Breast epithelium (tissue), 4 donors: Measurements from ENCODE around the gene ESPN. TPM values are rescaled to one million over a fixed set of nuclear protein-coding genes. Genes with fewer than 3 reads are reported as not detected.

ENCODE experiments used
- DNase-seq, 2 donors: peaks; one replicate each; pipeline ENCODE4 v3.0.0-alpha.2; 2019; ENCODE audit warnings: low spot score in 2 of 2
- H3K27ac ChIP-seq, 2 donors: fragments of 200-600 bp; sonication (generic) in 1 of 2; one replicate each; pipeline ENCODE4 v1.5.1; 2016 to 2019; ENCODE audit warnings: mild to moderate bottlenecking in 1 of 2
- H3K27me3 ChIP-seq, 2 donors: fragments of 200-600 bp; sonication (generic) in 1 of 2; one replicate each; pipeline versions ENCODE4 v1.5.1 to v1.6.0; 2017 to 2019; ENCODE audit warnings: control low read depth in 1 of 2, mild to moderate bottlenecking in 1 of 2
- H3K36me3 ChIP-seq: fragments of 200-600 bp; one replicate; pipeline ENCODE4 v1.5.1; 2019
- H3K4me1 ChIP-seq, 2 donors: fragments of 200-600 bp; sonication (generic); one replicate each; pipeline ENCODE4 v1.5.1; 2016 to 2019; ENCODE audit warnings: control low read depth in 1 of 2
- H3K4me3 ChIP-seq, 3 donors: fragments of 200-600 bp; sonication (generic); 1 replicate in 2 of 3; 2 replicates in 1 of 3; pipeline ENCODE4 v1.5.1; 2016 to 2019; ENCODE audit warnings: mild to moderate bottlenecking in 3 of 3, moderate library complexity in 2 of 3
- H3K9me3 ChIP-seq, 2 donors: fragments of 200-600 bp; sonication (generic) in 1 of 2; one replicate each; pipeline ENCODE4 v1.5.1; 2016 to 2019; ENCODE audit warnings: control low read depth in 1 of 2
- POLR2A ChIP-seq: fragments of 450-650 bp; IDR thresholded peaks from one replicate; pipeline ENCODE4 v1.6.1; 2016; ENCODE audit warnings: antibody characterized with exemption, mild to moderate bottlenecking, moderate library complexity
- POLR2AphosphoS5 ChIP-seq, 3 donors: sonication (generic); formaldehyde crosslinking; IDR thresholded peaks; one replicate each; pipeline ENCODE4 v1.6.1; 2017; ENCODE audit warnings: antibody characterized with exemption in 3 of 3
- intact Hi-C: fragments of 100-400 bp; cut with DNase I; formaldehyde crosslinking; loops from one replicate; pipeline ENCODE4 v1.15.1; 2023; ENCODE audit warnings: low total_unique reads
- total RNA-seq, 3 donors: library from RNA; depleted of rRNA; stranded (reverse); fragments of >200 nt; gene quantifications; one replicate each; pipeline ENCODE4 v1.1.0, GENCODE V29; 2016
- TF ChIP-seq, protein P1 (sequence below), 3 donors: fragments of 450-650 bp; IDR thresholded peaks; one replicate each; pipeline ENCODE4 v1.5.1; 2016 to 2017; ENCODE audit warnings: antibody characterized with exemption in 3 of 3, mild to moderate bottlenecking in 3 of 3, moderate library complexity in 3 of 3

ESPN gene
- total RNA-seq, 3 donors from 2014 or later = 10.8 to 11.1 TPM; not detected in 1

DNA sequence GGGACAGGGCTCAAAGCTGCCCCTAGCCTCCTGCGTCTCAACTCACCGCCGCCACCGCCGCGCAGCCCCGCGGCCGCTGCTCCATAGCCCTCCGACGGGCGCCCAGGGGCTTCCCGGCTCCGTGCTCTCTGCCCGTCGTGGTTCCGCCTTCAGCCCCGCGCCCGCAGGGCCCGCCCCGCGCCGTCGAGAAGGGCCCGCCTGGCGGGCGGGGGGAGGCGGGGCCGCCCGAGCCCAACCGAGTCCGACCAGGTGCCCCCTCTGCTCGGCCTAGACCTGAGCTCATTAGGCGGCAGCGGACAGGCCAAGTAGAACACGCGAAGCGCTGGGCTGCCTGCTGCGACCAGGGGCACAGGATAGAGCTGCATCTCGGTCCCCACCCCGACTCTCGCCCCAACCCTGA lies 41.4 kb downstream of the ESPN start, which contains the start of gene TNFRSF25:
Gene TNFRSF25 (minus strand): TSS at position 151 of the 400 bp plus-strand sequence. CDS start 66 bp downstream, at position 85.
- H3K9me3 ChIP-seq = no peaks in the 10 kb centered on the region
- no peaks in the 10 kb centered on the region for H3K4me1 ChIP-seq
- H3K4me3 ChIP-seq = no peak within 1 kb of the TSS
- no peaks in the 10 kb centered on the region for H3K36me3 ChIP-seq
- TF ChIP-seq POLR2A = no peak
- no peak for TF ChIP-seq POLR2AphosphoS5 (IDR thresholded peaks at IDR 0.05)
- TF ChIP-seq, protein P1, sequence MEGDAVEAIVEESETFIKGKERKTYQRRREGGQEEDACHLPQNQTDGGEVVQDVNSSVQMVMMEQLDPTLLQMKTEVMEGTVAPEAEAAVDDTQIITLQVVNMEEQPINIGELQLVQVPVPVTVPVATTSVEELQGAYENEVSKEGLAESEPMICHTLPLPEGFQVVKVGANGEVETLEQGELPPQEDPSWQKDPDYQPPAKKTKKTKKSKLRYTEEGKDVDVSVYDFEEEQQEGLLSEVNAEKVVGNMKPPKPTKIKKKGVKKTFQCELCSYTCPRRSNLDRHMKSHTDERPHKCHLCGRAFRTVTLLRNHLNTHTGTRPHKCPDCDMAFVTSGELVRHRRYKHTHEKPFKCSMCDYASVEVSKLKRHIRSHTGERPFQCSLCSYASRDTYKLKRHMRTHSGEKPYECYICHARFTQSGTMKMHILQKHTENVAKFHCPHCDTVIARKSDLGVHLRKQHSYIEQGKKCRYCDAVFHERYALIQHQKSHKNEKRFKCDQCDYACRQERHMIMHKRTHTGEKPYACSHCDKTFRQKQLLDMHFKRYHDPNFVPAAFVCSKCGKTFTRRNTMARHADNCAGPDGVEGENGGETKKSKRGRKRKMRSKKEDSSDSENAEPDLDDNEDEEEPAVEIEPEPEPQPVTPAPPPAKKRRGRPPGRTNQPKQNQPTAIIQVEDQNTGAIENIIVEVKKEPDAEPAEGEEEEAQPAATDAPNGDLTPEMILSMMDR (IDR thresholded peaks at IDR 0.05) = no peak
- H3K27ac ChIP-seq = no peak within 1 kb of the TSS
- no peaks in the 10 kb centered on the region for H3K27me3 ChIP-seq
- intact Hi-C loops = no loop called here
- no peak for DNase-seq

DNA sequence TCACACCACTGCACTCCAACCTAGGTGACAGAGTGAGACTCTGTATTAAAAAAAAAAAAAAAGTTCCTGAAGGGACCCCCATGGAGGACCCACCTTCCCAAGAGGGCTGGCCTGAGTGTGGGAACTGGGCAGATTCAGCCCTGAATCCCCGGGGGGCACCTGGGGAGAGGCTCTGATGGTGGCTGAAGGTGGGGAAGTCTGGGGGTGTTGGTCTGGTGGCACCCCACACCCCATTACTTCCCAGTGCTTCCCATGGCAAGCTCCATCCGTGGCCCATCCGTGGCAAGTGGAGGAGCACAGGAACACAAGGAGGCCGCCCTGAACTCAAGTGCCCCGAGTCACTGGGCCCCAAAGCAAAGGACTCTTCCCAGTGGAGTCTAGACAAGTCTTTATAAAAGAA lies 42.2 kb downstream of the ESPN start:
- Histone ChIP-seq H3K27ac (no peak overlapping the region), H3K4me3 (no peak overlapping the region), H3K36me3 (no peaks in the 10 kb centered on the region), H3K9me3 (no peaks in the 10 kb centered on the region), H3K4me1 (no peaks in the 10 kb centered on the region), H3K27me3 (no peaks in the 10 kb centered on the region)
- intact Hi-C loops = no loop called here
- DNase-seq = no peak
- TF ChIP-seq POLR2A = no peak
- no peak for TF ChIP-seq POLR2AphosphoS5 (IDR thresholded peaks at IDR 0.05)
- TF ChIP-seq, protein P1 (IDR thresholded peaks at IDR 0.05) = no peak

GRCh38 chr1:6467224-6467623 lies 42.6 kb downstream of the ESPN start:
- DNase-seq = no peak
- Histone ChIP-seq H3K27me3 (no peaks in the 10 kb centered on the region), H3K4me1 (no peaks in the 10 kb centered on the region), H3K9me3 (no peaks in the 10 kb centered on the region), H3K36me3 (no peaks in the 10 kb centered on the region), H3K4me3 (no peak overlapping the region), H3K27ac (no peak overlapping the region)
- intact Hi-C loops = no loop called here
- TF ChIP-seq POLR2AphosphoS5 (IDR thresholded peaks at IDR 0.05) = no peak
- no peak for TF ChIP-seq POLR2A
- TF ChIP-seq, protein P1 (IDR thresholded peaks at IDR 0.05) = no peak

DNA sequence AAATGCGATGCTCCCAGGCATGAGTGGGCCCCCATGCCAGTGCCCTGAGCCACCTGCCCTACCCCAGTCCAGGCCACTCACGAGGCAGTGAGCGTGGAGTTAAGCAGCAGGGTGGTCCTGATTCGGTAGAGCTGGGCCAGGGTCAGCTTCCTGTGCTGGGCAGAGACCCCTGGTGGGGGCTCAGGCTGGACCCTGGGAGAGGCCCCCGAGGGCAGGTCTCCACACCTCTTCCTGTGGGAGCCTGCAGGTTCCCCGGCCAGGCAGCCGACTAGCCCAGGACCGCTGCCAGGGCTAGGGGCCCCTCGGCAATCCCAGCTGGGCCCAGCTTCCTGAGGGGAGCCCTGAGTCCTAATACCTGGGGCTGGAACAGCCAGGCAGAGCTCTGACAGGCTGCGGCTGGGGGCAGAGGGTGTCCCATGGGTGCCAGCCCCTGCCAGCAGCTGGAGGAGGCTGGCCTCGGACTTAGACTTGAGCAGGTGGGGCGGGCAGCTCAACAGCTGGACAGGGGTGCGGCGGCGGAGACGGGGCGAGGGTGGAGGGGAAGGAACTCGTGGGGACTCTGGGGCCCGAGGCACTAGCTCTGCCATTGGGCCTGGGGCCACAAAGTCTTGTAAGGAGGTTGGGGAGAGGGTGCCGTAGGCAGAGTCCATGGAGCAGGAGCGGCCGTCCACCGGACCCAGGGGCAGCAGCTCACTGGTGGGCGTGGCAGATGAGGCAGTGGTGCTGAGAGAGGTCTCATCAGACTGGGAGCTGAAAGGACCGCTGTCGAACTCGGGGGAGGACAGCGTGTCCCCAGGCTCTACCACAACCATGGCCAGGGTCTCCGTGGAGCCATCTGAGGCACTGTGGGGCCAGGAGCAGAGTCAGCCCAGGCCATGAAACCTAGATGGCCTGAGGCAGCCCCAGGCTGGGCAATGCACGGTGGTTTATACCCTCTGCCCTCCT lies 43.4 kb downstream of the ESPN start:
- intact Hi-C loops = no loop called here
- TF ChIP-seq POLR2AphosphoS5 (IDR thresholded peaks at IDR 0.05) (no peak), POLR2A (no peak)
- TF ChIP-seq, protein P1 (IDR thresholded peaks at IDR 0.05) = no peak
- no peak for DNase-seq
- Histone ChIP-seq H3K36me3 (no peaks in the 10 kb centered on the region), H3K27me3 (no peaks in the 10 kb centered on the region), H3K4me3 (no peak overlapping the region), H3K27ac (no peak overlapping the region), H3K9me3 (no peaks in the 10 kb centered on the region), H3K4me1 (no peaks in the 10 kb centered on the region)

- no peaks in the 10 kb centered on the region for H3K36me3 ChIP-seq
- intact Hi-C loops = no loop called here
- TF ChIP-seq POLR2AphosphoS5 (IDR thresholded peaks at IDR 0.05) = no peak
- no peak for TF ChIP-seq POLR2A
- TF ChIP-seq, protein P1 (IDR thresholded peaks at IDR 0.05) = no peak
- no peaks in the 10 kb centered on the region for H3K4me1 ChIP-seq
- H3K4me3 ChIP-seq = no peak overlapping the region
- no peak overlapping the region for H3K27ac ChIP-seq
- DNase-seq = no peak
- H3K27me3 ChIP-seq = no peaks in the 10 kb centered on the region
- H3K9me3 ChIP-seq = no peaks in the 10 kb centered on the region
These were observed 44.3 kb downstream of the ESPN start for GRCh38 chr1:6468729-6469461.
